Calu3 (cell line): Measurements from ENCODE around the gene ZNF664. TPM values are rescaled to one million over a fixed set of nuclear protein-coding genes. Genes with fewer than 3 reads are reported as not detected.

ENCODE experiments used
- BruUV-seq: library from RNA; stranded (reverse); fragments of 400-500 nt; replicated peaks from 2 replicates; lab custom pipeline; 2021; lab: Mats Ljungman, UMichigan
- CTCF ChIA-PET: fragments of 300-600 bp; sonication (Branson Sonifier 250); formaldehyde crosslinking; loops from one replicate; lab custom pipeline; 2022; ENCODE audit warnings: antibody characterized with exemption; lab: Charles Lee
- DNase-seq: peaks from one replicate; pipeline ENCODE4 v3.0.0; 2022
- H3K27ac Mint-ChIP-seq: one replicate; pipeline ENCODE4 v1.8.0; 2022; ENCODE audit warnings: mixed read lengths; ENCODE audit not compliant: unreplicated experiment
- H3K27me3 Mint-ChIP-seq: one replicate; pipeline ENCODE4 v1.8.0; 2022; ENCODE audit warnings: mixed read lengths; ENCODE audit not compliant: unreplicated experiment
- H3K36me3 Mint-ChIP-seq: one replicate; pipeline ENCODE4 v1.8.0; 2022; ENCODE audit warnings: mild to moderate bottlenecking, moderate library complexity, mixed read lengths; ENCODE audit not compliant: insufficient read depth, unreplicated experiment
- H3K4me1 Mint-ChIP-seq: one replicate; pipeline ENCODE4 v1.8.0; 2022; ENCODE audit warnings: mild to moderate bottlenecking, low read depth, mixed read lengths; ENCODE audit not compliant: unreplicated experiment
- H3K4me3 Mint-ChIP-seq: one replicate; pipeline ENCODE4 v1.8.0; 2022; ENCODE audit warnings: mild to moderate bottlenecking, low read depth, moderate library complexity, mixed read lengths; ENCODE audit not compliant: unreplicated experiment
- H3K9me3 Mint-ChIP-seq: one replicate; pipeline ENCODE4 v1.8.0; 2022; ENCODE audit warnings: low read depth, mixed read lengths; ENCODE audit not compliant: unreplicated experiment
- intact Hi-C: fragments of 100-400 bp; cut with micrococcal nuclease; formaldehyde crosslinking; loops from one replicate; pipeline ENCODE4 v1.10.0; 2022; ENCODE audit not compliant: unreplicated experiment
- total RNA-seq: library from RNA; stranded (reverse); gene quantifications from 2 replicates; pipeline ENCODE4 v1.2.3, GENCODE V29; 2022
- TF ChIP-seq, protein P1 (sequence below): fragments of 200-600 bp; IDR thresholded peaks from one replicate; pipeline ENCODE4 v1.8.0; 2022; ENCODE audit warnings: antibody characterized with exemption; ENCODE audit not compliant: unreplicated experiment

Gene ZNF664
- total RNA-seq, 1 experiment from 2014 or later, result 130 TPM

DNA sequence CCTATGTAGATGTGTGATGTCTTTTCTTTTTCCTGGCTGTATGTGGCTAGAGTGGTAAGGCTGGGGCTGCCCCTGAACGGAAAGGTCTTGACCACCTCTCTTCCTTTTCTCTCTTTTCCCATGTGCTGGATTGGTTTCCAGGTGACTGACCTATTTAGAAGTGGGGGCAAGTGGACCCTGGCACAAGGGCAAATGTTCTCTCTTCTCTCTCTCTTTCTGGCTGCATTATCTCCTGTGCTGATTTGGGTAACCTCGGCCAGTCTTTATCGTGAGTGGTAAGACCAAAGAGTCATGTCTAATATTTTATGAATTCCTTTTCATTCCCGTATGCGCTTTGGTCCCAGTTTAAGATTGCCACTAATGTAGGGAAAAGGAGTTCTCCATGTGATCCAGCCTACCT is 16.2 kb downstream of the ZNF664 start:
- BruUV-seq, result no TSS peak
- Mint-ChIP-seq H3K4me3 (no peak overlapping the region), H3K36me3 (peaks cover 44% of the 10 kb centered on the region), H3K27ac (peak overlapping the region; percentile 86), H3K9me3 (no peaks in the 10 kb centered on the region), H3K27me3 (no peaks in the 10 kb centered on the region), H3K4me1 (peaks cover 54% of the 10 kb centered on the region)
- intact Hi-C loops, result no loop called here
- CTCF ChIA-PET, result no interaction called here
- TF ChIP-seq, protein P1, sequence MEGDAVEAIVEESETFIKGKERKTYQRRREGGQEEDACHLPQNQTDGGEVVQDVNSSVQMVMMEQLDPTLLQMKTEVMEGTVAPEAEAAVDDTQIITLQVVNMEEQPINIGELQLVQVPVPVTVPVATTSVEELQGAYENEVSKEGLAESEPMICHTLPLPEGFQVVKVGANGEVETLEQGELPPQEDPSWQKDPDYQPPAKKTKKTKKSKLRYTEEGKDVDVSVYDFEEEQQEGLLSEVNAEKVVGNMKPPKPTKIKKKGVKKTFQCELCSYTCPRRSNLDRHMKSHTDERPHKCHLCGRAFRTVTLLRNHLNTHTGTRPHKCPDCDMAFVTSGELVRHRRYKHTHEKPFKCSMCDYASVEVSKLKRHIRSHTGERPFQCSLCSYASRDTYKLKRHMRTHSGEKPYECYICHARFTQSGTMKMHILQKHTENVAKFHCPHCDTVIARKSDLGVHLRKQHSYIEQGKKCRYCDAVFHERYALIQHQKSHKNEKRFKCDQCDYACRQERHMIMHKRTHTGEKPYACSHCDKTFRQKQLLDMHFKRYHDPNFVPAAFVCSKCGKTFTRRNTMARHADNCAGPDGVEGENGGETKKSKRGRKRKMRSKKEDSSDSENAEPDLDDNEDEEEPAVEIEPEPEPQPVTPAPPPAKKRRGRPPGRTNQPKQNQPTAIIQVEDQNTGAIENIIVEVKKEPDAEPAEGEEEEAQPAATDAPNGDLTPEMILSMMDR, result no peak
- no peak for DNase-seq

DNA sequence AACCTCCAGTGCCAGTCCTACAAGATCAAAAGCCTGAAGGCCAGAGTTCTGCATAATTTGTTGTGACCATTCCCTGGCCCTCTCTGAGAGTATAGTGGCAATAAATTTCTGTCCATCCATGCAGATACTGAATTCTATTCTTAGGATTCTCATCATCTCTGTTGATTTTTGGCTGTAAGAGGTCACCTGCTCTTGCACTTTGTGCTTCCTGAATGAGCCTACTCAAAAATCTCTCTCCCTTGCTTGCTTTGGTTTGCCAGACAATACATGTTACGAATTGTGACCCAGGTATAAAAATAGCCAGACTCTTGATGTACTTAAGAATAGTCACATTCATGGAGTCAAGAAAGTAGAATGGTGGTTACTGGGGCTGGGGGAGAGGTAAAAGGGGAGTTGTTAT is 16.7 kb downstream of the ZNF664 start:
- no peak for DNase-seq
- CTCF ChIA-PET, result no interaction called here
- TF ChIP-seq, protein P1, result no peak
- peak overlapping the region; percentile 86 for H3K27ac Mint-ChIP-seq
- H3K9me3 Mint-ChIP-seq, result no peaks in the 10 kb centered on the region
- H3K27me3 Mint-ChIP-seq, result no peaks in the 10 kb centered on the region
- H3K4me3 Mint-ChIP-seq, result no peak overlapping the region
- H3K36me3 Mint-ChIP-seq, result peaks cover 43% of the 10 kb centered on the region
- H3K4me1 Mint-ChIP-seq, result peaks cover 54% of the 10 kb centered on the region
- no TSS peak for BruUV-seq
- intact Hi-C loops, result no loop called here

DNA sequence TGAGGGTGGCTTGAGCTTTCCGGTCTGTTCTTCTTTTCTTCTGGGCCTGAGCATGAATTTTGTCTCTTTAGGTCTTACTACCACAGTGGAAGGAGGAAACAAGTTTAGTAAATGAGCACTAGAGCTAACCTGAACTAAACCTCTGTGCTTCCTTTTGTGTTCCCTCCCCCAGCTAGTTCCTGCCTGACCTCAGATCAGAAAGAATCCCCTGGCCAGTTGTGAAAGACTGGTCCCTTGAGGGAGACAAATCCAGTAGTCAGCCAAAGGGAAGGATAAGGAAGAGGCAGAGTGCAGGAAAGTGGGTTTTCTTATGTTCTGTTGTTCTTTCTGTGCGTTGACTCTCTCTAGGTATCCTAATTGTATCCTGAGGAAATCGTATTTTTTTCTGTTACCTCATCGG is 17.5 kb downstream of the ZNF664 start:
- Mint-ChIP-seq H3K4me1 (peaks cover 57% of the 10 kb centered on the region), H3K9me3 (no peaks in the 10 kb centered on the region), H3K4me3 (peak overlapping the region; percentile 52), H3K27me3 (no peaks in the 10 kb centered on the region), H3K27ac (peak overlapping the region; percentile 86), H3K36me3 (peaks cover 43% of the 10 kb centered on the region)
- intact Hi-C loops, result no loop called here
- no TSS peak for BruUV-seq
- CTCF ChIA-PET, result interaction anchor here (0.7 to 1.5 kb wide), 2 partner anchors 9 to 18 kb away, joined by 3 to 4 read pairs; partner anchors contain the start of gene CCDC92
- TF ChIP-seq, protein P1, result no peak
- DNase-seq, result peak; percentile 51

DNA sequence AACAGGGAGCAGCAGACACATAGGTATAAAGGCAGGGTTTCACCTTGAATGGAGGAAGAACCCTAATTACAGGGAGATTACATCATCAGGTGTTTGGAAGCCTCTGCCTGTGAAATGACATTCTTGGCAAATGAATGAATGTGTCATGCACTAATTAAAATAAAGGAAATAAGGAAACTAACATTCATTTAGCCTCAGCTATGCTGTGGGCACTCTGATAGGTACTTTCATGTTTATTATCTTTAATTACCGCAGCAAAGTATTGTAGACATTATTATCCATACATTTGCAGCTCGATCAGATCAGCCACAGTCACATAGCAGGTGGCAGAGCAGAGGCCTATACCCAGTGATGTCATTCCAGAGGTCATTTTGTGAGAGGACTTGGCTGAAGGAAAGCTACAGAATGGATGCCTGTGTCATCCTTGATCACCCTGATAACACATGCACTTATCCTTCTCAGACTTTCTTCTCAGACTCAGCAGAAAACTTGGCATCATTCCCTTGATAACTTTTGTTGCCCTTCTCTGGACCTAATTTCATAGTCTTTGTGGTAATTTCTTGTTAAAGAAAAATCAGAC is 18.4 kb downstream of the ZNF664 start:
- CTCF ChIA-PET, result interaction anchor here (1.1 to 1.5 kb wide), 2 partner anchors 8 to 15 kb away, joined by 3 read pairs; no protein-coding TSS in a partner anchor
- H3K36me3 Mint-ChIP-seq, result peaks cover 43% of the 10 kb centered on the region
- peak overlapping the region; percentile 86 for H3K27ac Mint-ChIP-seq
- intact Hi-C loops, result no loop called here
- no TSS peak for BruUV-seq
- H3K9me3 Mint-ChIP-seq, result no peaks in the 10 kb centered on the region
- peak overlapping the region; percentile 52 for H3K4me3 Mint-ChIP-seq
- H3K27me3 Mint-ChIP-seq, result no peaks in the 10 kb centered on the region
- no peak for DNase-seq
- H3K4me1 Mint-ChIP-seq, result peaks cover 66% of the 10 kb centered on the region
- TF ChIP-seq, protein P1, result no peak
